SJCRH30 (cell line): ENCODE results near the gene INPP5A. TPM values are rescaled to one million over a fixed set of nuclear protein-coding genes. Genes with fewer than 3 reads are reported as not detected.
"Not testable (repeated sequence)": the region's sequence is repeated elsewhere in the genome, so short reads cannot be mapped to it uniquely, and the experiment has no call there.

Experiments used
- DNase-seq, 2 experiments: peaks; one replicate each; pipeline ENCODE4 v3.0.0-alpha.2; 2015 to 2020
- H3K27ac ChIP-seq: fragments of 250-450 bp; sonication (Bioruptor Pico); 2 replicates; pipeline ENCODE4 v1.5.1; 2020; ENCODE audit warnings: mild to moderate bottlenecking, moderate library complexity
- H3K27me3 ChIP-seq: fragments of 250-450 bp; sonication (Bioruptor Pico); 2 replicates; pipeline ENCODE4 v1.5.1; 2020; ENCODE audit warnings: mild to moderate bottlenecking, moderate library complexity
- H3K36me3 ChIP-seq: fragments of 250-450 bp; sonication (Bioruptor Pico); 2 replicates; pipeline ENCODE4 v1.5.1; 2020; ENCODE audit warnings: mild to moderate bottlenecking, moderate library complexity
- H3K4me1 ChIP-seq: fragments of 250-450 bp; sonication (Bioruptor Pico); 2 replicates; pipeline ENCODE4 v1.5.1; 2020; ENCODE audit warnings: mild to moderate bottlenecking, moderate library complexity
- H3K4me3 ChIP-seq: fragments of 250-450 bp; sonication (Bioruptor Pico); 2 replicates; pipeline ENCODE4 v1.5.1; 2020; ENCODE audit warnings: mild to moderate bottlenecking, moderate library complexity
- H3K9me3 ChIP-seq: fragments of 250-450 bp; sonication (Bioruptor Pico); replicated peaks from 2 replicates; pipeline ENCODE4 v1.5.1; 2020; ENCODE audit warnings: mild to moderate bottlenecking, moderate library complexity
- total RNA-seq: library from RNA; depleted of rRNA; stranded (reverse); fragments of >200 nt; shearing (Covaris generic); gene quantifications from 2 replicates; pipeline ENCODE4 v1.2.3, GENCODE V29; 2014

INPP5A gene
- total RNA-seq, 1 experiment from 2014 or later = 22.4 TPM

DNA sequence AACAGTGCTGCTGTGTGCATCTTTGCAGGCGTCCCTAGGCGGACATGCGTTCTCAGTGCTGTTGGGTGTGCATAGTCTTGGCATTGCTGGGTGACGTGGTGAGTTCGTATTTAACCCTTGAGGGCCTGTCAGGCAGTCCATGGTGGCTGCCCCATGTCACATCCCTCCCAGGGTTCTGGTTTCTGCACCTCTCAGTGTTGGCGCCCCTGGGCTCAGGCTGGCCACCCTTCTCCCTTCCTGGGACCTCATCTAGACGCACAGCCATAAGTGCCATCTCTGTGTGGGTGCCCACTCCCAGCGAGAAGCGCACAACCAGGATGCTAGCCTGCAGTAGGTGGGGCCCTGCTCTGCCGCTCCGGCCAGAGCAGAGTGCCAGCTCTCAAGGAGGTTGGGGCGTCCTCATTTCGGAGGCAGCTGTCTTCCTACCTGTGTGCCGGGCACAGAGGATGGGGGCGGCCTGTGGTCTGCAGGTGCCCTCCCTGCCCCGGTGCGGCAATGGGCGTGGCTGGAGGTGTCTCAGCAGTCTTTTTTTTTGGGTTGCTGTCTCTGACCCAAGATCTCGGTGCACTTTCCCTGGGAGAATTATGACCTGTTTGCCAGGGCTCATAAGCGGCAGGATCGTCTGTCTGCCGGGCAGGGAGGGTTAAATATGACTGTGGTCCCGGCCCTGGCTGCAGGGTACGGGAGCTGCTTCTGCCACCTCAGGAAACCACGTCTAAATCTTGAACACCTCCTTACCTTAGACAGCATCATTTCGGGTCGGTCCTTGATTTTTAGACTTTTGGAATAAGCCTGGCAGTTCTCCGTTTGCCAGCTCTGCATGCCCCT lies 6.5 kb downstream of the INPP5A start:
- Histone ChIP-seq H3K27ac (no peak overlapping the region), H3K27me3 (no peaks in the 10 kb centered on the region), H3K4me1 (no peaks in the 10 kb centered on the region), H3K4me3 (no peak overlapping the region), H3K36me3 (no peaks in the 10 kb centered on the region), H3K9me3 (no peaks in the 10 kb centered on the region)
- DNase-seq = no peak

DNA sequence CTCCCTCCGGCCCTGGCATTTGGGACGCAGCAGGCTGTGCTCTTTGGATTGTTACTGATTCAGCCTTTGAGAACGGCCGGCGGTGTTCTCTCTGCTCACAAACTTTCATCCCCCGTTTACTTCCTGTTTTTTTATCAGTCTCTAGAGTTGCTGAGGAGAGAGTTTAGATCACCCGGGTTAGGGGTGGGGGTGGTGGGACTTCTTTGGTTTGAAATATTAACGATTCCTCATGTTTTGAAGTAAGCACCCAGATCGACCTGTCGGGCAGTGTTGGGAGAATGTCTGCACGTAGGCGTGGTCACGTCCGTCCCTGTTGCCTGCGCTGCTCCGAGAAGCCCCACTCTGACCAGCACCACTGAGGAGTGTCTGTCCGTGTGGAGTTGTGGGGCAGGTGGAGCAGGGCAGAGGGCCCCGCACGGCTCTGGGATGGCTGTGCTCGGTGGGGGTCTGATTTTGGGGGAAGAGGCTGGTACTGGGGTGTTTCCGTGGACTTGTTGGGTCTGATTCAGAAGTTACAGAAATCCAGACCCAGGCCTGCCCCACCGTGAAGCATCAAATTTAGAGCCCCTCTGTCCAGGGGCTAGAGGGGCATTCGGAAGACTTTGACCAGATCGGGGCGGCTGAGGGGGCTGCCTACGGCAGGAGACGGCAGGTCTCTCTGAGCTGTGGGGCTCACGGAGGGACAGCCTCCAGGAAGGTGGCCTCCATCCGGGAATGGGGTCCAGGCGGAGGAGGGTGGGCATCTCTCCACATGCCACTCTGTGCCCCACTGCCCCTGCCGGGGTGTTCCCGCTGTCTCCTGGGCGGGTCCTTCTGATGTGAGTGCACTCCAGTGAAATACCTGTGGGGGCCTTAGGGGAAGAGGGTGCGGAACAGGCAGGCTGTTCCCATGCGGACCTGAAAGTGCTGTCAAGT lies 7.4 kb downstream of the INPP5A start:
- Histone ChIP-seq H3K36me3 (no peaks in the 10 kb centered on the region), H3K4me3 (no peak overlapping the region), H3K4me1 (no peaks in the 10 kb centered on the region), H3K27me3 (no peaks in the 10 kb centered on the region), H3K9me3 (no peaks in the 10 kb centered on the region), H3K27ac (no peak overlapping the region)
- DNase-seq = no peak

DNA sequence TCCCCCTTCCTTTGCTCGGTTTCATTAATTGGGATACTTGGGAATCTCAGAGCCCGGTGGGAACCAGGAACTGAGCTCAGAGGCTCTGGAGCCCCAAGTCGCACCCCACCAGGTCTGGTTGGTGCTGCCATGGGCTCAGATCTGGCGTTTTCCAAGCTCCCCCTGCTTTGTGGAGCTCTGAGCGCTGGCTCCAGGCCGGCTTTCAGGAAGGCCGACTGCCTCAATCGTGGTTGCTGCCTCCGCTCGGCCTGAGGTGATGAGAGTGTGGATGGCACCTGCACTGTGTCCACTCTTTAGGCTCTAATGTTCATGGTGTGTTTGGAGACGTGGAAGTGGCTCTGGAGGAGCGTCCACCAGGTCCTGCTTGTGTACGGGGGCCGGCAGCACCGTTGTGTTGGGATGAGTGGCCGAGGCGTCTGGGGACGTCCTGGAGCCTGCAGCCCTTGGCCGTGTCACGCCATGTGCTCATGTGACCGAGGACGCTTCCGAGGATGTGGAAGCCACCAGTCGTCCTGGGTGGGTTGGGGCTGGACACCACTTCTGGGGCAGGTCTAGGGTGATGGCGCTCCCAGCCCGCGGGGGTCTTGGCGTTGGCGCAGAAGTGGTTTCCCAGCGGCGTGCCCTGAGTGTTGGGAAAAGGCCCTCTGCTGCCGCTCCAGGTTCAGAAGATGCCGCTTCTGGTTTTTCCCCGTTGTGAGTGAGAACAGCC lies 8.2 kb downstream of the INPP5A start:
- Histone ChIP-seq H3K9me3 (no peaks in the 10 kb centered on the region), H3K27me3 (no peaks in the 10 kb centered on the region), H3K4me1 (no peaks in the 10 kb centered on the region), H3K36me3 (no peaks in the 10 kb centered on the region), H3K27ac (no peak overlapping the region), H3K4me3 (no peak overlapping the region)
- DNase-seq = no peak

- H3K4me3 ChIP-seq = no peak overlapping the region
- H3K27me3 ChIP-seq = no peaks in the 10 kb centered on the region
- no peak for DNase-seq
- no peaks in the 10 kb centered on the region for H3K36me3 ChIP-seq
- no peaks in the 10 kb centered on the region for H3K9me3 ChIP-seq
- no peaks in the 10 kb centered on the region for H3K4me1 ChIP-seq
- no peak overlapping the region for H3K27ac ChIP-seq
Measured at GRCh38 chr10:132546567-132547420, 9.2 kb downstream of the INPP5A start.

DNA sequence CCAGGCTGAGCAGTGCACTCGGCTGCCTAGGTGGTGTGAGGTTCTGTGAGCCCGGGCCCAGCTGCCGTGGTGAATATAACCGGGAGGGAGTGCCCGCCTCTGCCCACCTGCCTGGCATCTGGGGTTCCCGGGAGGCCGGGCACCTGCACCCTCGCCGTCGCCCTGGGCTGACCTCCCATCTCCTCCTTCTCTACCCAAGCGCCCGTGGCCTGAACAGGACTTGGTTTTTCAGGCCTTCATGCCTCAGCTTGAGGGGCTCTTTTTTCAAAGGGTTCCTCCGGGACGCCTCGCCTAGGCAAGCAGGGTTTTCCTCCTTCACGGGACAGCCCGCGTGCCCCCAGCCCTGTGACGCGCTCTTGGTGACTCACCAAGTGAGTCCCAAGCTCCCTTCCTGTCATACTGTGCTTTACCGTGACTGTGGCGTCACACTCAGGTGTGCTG lies 9.9 kb downstream of the INPP5A start:
- Histone ChIP-seq H3K27me3 (no peaks in the 10 kb centered on the region), H3K36me3 (no peaks in the 10 kb centered on the region), H3K9me3 (no peaks in the 10 kb centered on the region), H3K27ac (no peak overlapping the region), H3K4me3 (no peak overlapping the region), H3K4me1 (no peaks in the 10 kb centered on the region)
- DNase-seq = no peak

- Histone ChIP-seq H3K36me3 (no peaks in the 10 kb centered on the region), H3K9me3 (no peaks in the 10 kb centered on the region), H3K4me1 (no peaks in the 10 kb centered on the region), H3K27me3 (no peaks in the 10 kb centered on the region), H3K4me3 (no peak overlapping the region), H3K27ac (no peak overlapping the region)
- DNase-seq = no peak
Measured at GRCh38 chr10:132548106-132548823, 10.7 kb downstream of the INPP5A start.

GRCh38 chr10:132548869-132549268 lies 11.3 kb downstream of the INPP5A start:
- no peak for DNase-seq
- Histone ChIP-seq H3K36me3 (no peaks in the 10 kb centered on the region), H3K4me3 (no peak overlapping the region), H3K4me1 (no peaks in the 10 kb centered on the region), H3K27ac (no peak overlapping the region), H3K27me3 (no peaks in the 10 kb centered on the region), H3K9me3 (no peaks in the 10 kb centered on the region)

GRCh38 chr10:132549371-132549770 lies 11.8 kb downstream of the INPP5A start:
- Histone ChIP-seq H3K36me3 (no peaks in the 10 kb centered on the region), H3K27me3 (no peaks in the 10 kb centered on the region), H3K27ac (no peak overlapping the region), H3K4me3 (no peak overlapping the region), H3K4me1 (no peaks in the 10 kb centered on the region), H3K9me3 (no peaks in the 10 kb centered on the region)
- DNase-seq = no peak

- Histone ChIP-seq H3K9me3 (no peaks in the 10 kb centered on the region), H3K4me1 (no peaks in the 10 kb centered on the region), H3K27ac (no peak overlapping the region), H3K27me3 (no peaks in the 10 kb centered on the region), H3K4me3 (no peak overlapping the region), H3K36me3 (no peaks in the 10 kb centered on the region)
- DNase-seq = no peak
Measured at GRCh38 chr10:132550366-132551092, 12.9 kb downstream of the INPP5A start.

- Histone ChIP-seq H3K9me3 (no peaks in the 10 kb centered on the region), H3K4me3 (no peak overlapping the region), H3K36me3 (no peaks in the 10 kb centered on the region), H3K4me1 (no peaks in the 10 kb centered on the region), H3K27me3 (no peaks in the 10 kb centered on the region), H3K27ac (no peak overlapping the region)
- DNase-seq = no peak
Measured at GRCh38 chr10:132551093-132551807, 13.7 kb downstream of the INPP5A start.

- Histone ChIP-seq H3K27me3 (no peaks in the 10 kb centered on the region), H3K27ac (no peak overlapping the region), H3K9me3 (no peaks in the 10 kb centered on the region), H3K4me3 (no peak overlapping the region), H3K4me1 (no peaks in the 10 kb centered on the region), H3K36me3 (no peaks in the 10 kb centered on the region)
- no peak for DNase-seq
Measured at GRCh38 chr10:132551808-132552130, 14.2 kb downstream of the INPP5A start.

DNA sequence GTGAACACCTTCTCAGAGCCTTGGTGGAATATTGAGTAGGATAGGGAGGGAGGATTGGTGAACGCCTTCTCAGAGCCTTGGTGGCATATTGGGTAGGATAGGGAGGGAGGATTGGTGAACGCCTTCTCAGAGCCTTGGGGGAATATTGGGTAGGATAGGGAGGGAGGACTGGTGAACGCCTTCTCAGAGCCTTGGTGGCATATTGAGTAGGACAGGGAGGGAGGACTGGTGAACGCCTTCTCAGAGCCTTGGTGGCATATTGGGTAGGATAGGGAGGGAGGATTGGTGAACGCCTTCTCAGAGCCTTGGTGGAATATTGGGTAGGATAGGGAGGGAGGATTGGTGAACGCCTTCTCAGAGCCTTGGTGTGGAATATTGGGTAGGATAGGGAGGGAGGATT lies 15.0 kb downstream of the INPP5A start:
- not testable (repeated sequence) for DNase-seq, H3K4me3 ChIP-seq, H3K27ac ChIP-seq, H3K36me3 ChIP-seq, H3K9me3 ChIP-seq, H3K27me3 ChIP-seq, H3K4me1 ChIP-seq

DNA sequence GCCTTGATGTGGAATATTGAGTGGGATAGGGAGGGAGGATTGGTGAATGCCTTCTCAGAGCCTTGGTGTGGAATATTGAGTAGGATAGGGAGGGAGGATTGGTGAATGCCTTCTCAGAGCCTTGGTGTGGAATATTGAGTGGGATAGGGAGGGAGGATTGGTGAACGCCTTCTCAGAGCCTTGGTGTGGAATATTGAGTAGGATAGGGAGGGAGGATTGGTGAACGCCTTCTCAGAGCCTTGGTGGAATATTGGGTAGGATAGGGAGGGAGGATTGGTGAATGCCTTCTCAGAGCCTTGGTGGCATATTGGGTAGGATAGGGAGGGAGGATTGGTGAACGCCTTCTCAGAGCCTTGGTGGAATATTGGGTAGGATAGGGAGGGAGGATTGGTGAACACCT lies 16.0 kb downstream of the INPP5A start:
- not testable (repeated sequence) for DNase-seq, H3K4me1 ChIP-seq, H3K36me3 ChIP-seq, H3K4me3 ChIP-seq, H3K27ac ChIP-seq, H3K27me3 ChIP-seq, H3K9me3 ChIP-seq
